Measurements from ENCODE around the gene HIPK1.
"Not testable (repeated sequence)": the region's sequence is repeated elsewhere in the genome, so short reads cannot be mapped to it uniquely, and the experiment has no call there.

The HIPK1 gene

GRCh38 chr1:113943028-113943811 is 14.1 kb downstream of the HIPK1 start:
- peak; percentile 6 for FAIRE-seq
- TF ChIP-seq POLR2A (IDR thresholded peaks at IDR 0.05; ENCODE audit: low read depth, low read length), result no peak
- no peak for DNase-seq (ENCODE audit: insufficient read length, low spot score)

- no peak for DNase-seq (ENCODE audit: insufficient read length, low spot score)
- TF ChIP-seq POLR2A (IDR thresholded peaks at IDR 0.05; ENCODE audit: low read depth, low read length), result no peak
- FAIRE-seq, result no peak
Measured at GRCh38 chr1:113945329-113945728, 16.2 kb downstream of the HIPK1 start.

GRCh38 chr1:113946112-113946511 is 17.0 kb downstream of the HIPK1 start:
- no peak for DNase-seq (ENCODE audit: insufficient read length, low spot score)
- peak; percentile 57 for FAIRE-seq
- no peak for TF ChIP-seq POLR2A (IDR thresholded peaks at IDR 0.05; ENCODE audit: low read depth, low read length)

GRCh38 chr1:113946678-113947387 is 17.7 kb downstream of the HIPK1 start:
- TF ChIP-seq POLR2A (IDR thresholded peaks at IDR 0.05; ENCODE audit: low read depth, low read length), result no peak
- no peak for DNase-seq (ENCODE audit: insufficient read length, low spot score)
- FAIRE-seq, result peak; percentile 55

GRCh38 chr1:113947388-113948107 is 18.4 kb downstream of the HIPK1 start:
- no peak for TF ChIP-seq POLR2A (IDR thresholded peaks at IDR 0.05; ENCODE audit: low read depth, low read length)
- DNase-seq (ENCODE audit: insufficient read length, low spot score) (no peak), FAIRE-seq (peak; percentile 6)

GRCh38 chr1:113948151-113948550 is 19.0 kb downstream of the HIPK1 start:
- DNase-seq (ENCODE audit: insufficient read length, low spot score); FAIRE-seq: not testable (repeated sequence)

- DNase-seq (ENCODE audit: insufficient read length, low spot score), result no peak
- no peak for TF ChIP-seq POLR2A (IDR thresholded peaks at IDR 0.05; ENCODE audit: low read depth, low read length)
- no peak for FAIRE-seq
Measured at GRCh38 chr1:113949007-113949406, 19.9 kb downstream of the HIPK1 start.

GRCh38 chr1:113950908-113951307 is 21.8 kb downstream of the HIPK1 start:
- FAIRE-seq, result no peak
- TF ChIP-seq POLR2A (IDR thresholded peaks at IDR 0.05; ENCODE audit: low read depth, low read length), result no peak

GRCh38 chr1:113951719-113952118 is 22.6 kb downstream of the HIPK1 start:
- TF ChIP-seq POLR2A (IDR thresholded peaks at IDR 0.05; ENCODE audit: low read depth, low read length), result no peak
- FAIRE-seq (no peak), DNase-seq (ENCODE audit: insufficient read length, low spot score) (no peak)

More at GRCh38 chr1:113950908-113951307, 21.8 kb downstream of the HIPK1 start:
- DNase-seq (ENCODE audit: insufficient read length, low spot score), result no peak

- FAIRE-seq, result peak; percentile 70
- no peak for TF ChIP-seq POLR2A (IDR thresholded peaks at IDR 0.05; ENCODE audit: low read depth, low read length)
- no peak for DNase-seq (ENCODE audit: insufficient read length, low spot score)
Measured at GRCh38 chr1:113957984-113958383, 28.9 kb downstream of the HIPK1 start.

- peak; percentile 72 for FAIRE-seq
- TF ChIP-seq POLR2A (IDR thresholded peaks at IDR 0.05; ENCODE audit: low read depth, low read length), result no peak
- no peak for DNase-seq (ENCODE audit: insufficient read length, low spot score)
Measured at GRCh38 chr1:113958691-113959090, 29.6 kb downstream of the HIPK1 start.

- no peak for DNase-seq (ENCODE audit: insufficient read length, low spot score)
Measured at GRCh38 chr1:113963281-113963906, 34.3 kb downstream of the HIPK1 start.

GRCh38 chr1:113965703-113966412 is 36.7 kb downstream of the HIPK1 start:
- FAIRE-seq (no peak), DNase-seq (ENCODE audit: insufficient read length, low spot score) (no peak)
- no peak for TF ChIP-seq POLR2A (IDR thresholded peaks at IDR 0.05; ENCODE audit: low read depth, low read length)

More at GRCh38 chr1:113963281-113963906, 34.3 kb downstream of the HIPK1 start:
- no peak for TF ChIP-seq POLR2A (IDR thresholded peaks at IDR 0.05; ENCODE audit: low read depth, low read length)
- no peak for FAIRE-seq
